Measurements from ENCODE around the gene PAX6. TPM values are rescaled to one million over a fixed set of nuclear protein-coding genes. Genes with fewer than 3 reads are reported as not detected.

PAX6 gene
- 0.96 TPM in 1 of 2 replicates, not detected in the other for total RNA-seq

GRCh38 chr11:31810779-31811647 is at the start of gene PAX6:
PAX6 (minus strand) TSS chr11:31811322; CDS start chr11:31806411, 4,911 bp downstream.

